GM12878 (cell line): ENCODE results near the gene OR52K2.

Source experiments
- CREM ChIP-seq: IDR thresholded peaks from 2 replicates; pipeline ENCODE4 v1.6.1; 2014; ENCODE audit warnings: antibody characterized with exemption, low read depth
- MXI1 ChIP-seq: fragments of 150-350 bp; IDR thresholded peaks from 2 replicates; pipeline ENCODE4 v1.6.1; 2011; ENCODE audit warnings: low read depth, mild to moderate bottlenecking, inconsistent platforms, low read length, improper control_type of control experiment
- POLR2AphosphoS5 ChIP-seq: IDR thresholded peaks from 2 replicates; pipeline ENCODE4 v1.6.1; 2011; ENCODE audit warnings: mild to moderate bottlenecking, low read length, inconsistent platforms
- TCF7 ChIP-seq: IDR thresholded peaks from 2 replicates; pipeline ENCODE4 v1.6.1; 2014; ENCODE audit warnings: antibody characterized with exemption, borderline replicate concordance
- ZSCAN29 ChIP-seq: fragments of 450-650 bp; IDR thresholded peaks from 2 replicates; pipeline ENCODE4 v1.6.1; 2017; ENCODE audit warnings: mild to moderate bottlenecking, moderate library complexity
- TF ChIP-seq, protein P1 (sequence below): fragments of 450-650 bp; IDR thresholded peaks from 2 replicates; pipeline ENCODE4 v1.6.1; 2017; ENCODE audit warnings: mild to moderate bottlenecking, moderate library complexity
- TF ChIP-seq, protein P2 (sequence below), 3 experiments: IDR thresholded peaks in 2 of 3; conservative IDR thresholded peaks in 1 of 3; 2 replicates each; pipeline ENCODE4 v1.5.1; 2011; ENCODE audit warnings: low read depth in 3 of 3, low read length in 3 of 3, mild to moderate bottlenecking in 3 of 3, control low read depth in 2 of 3, moderate library complexity in 2 of 3, inconsistent platforms in 1 of 3, mixed read lengths in 1 of 3; ENCODE audit not compliant: control insufficient read depth in 2 of 3, insufficient read depth in 1 of 3; ENCODE audit errors: extremely low read depth in 1 of 3

DNA sequence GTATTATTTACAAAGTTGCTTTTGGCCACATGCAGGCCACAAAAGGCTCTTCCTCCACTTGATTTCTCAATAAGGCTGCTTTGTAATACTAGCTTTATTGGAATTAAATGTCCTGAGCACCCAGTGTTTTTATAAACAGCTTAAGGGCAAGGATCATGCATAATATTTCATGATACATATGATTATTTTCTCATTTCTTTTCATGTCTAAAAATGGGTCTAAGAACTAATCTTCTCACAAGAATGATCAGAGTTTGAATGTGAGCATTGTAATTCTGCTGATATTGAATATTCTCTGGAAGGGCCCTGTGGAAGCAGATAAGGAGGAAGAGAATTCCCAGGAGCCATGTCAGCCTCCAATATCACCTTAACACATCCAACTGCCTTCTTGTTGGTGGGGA lies at the start of gene OR52K2:
- TF ChIP-seq POLR2AphosphoS5 (no peak), TCF7 (no peak), ZSCAN29 (no peak), MXI1 (no peak), CREM (no peak)
- TF ChIP-seq, protein P1, sequence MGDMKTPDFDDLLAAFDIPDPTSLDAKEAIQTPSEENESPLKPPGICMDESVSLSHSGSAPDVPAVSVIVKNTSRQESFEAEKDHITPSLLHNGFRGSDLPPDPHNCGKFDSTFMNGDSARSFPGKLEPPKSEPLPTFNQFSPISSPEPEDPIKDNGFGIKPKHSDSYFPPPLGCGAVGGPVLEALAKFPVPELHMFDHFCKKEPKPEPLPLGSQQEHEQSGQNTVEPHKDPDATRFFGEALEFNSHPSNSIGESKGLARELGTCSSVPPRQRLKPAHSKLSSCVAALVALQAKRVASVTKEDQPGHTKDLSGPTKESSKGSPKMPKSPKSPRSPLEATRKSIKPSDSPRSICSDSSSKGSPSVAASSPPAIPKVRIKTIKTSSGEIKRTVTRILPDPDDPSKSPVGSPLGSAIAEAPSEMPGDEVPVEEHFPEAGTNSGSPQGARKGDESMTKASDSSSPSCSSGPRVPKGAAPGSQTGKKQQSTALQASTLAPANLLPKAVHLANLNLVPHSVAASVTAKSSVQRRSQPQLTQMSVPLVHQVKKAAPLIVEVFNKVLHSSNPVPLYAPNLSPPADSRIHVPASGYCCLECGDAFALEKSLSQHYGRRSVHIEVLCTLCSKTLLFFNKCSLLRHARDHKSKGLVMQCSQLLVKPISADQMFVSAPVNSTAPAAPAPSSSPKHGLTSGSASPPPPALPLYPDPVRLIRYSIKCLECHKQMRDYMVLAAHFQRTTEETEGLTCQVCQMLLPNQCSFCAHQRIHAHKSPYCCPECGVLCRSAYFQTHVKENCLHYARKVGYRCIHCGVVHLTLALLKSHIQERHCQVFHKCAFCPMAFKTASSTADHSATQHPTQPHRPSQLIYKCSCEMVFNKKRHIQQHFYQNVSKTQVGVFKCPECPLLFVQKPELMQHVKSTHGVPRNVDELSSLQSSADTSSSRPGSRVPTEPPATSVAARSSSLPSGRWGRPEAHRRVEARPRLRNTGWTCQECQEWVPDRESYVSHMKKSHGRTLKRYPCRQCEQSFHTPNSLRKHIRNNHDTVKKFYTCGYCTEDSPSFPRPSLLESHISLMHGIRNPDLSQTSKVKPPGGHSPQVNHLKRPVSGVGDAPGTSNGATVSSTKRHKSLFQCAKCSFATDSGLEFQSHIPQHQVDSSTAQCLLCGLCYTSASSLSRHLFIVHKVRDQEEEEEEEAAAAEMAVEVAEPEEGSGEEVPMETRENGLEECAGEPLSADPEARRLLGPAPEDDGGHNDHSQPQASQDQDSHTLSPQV = no peak
- TF ChIP-seq, protein P2, sequence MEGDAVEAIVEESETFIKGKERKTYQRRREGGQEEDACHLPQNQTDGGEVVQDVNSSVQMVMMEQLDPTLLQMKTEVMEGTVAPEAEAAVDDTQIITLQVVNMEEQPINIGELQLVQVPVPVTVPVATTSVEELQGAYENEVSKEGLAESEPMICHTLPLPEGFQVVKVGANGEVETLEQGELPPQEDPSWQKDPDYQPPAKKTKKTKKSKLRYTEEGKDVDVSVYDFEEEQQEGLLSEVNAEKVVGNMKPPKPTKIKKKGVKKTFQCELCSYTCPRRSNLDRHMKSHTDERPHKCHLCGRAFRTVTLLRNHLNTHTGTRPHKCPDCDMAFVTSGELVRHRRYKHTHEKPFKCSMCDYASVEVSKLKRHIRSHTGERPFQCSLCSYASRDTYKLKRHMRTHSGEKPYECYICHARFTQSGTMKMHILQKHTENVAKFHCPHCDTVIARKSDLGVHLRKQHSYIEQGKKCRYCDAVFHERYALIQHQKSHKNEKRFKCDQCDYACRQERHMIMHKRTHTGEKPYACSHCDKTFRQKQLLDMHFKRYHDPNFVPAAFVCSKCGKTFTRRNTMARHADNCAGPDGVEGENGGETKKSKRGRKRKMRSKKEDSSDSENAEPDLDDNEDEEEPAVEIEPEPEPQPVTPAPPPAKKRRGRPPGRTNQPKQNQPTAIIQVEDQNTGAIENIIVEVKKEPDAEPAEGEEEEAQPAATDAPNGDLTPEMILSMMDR (IDR thresholded peaks at IDR 0.05 in 2 of 3, conservative IDR thresholded peaks at IDR 0.05 in 1 of 3; ENCODE audit: control insufficient read depth in 2 of 3, extremely low read depth in 1 of 3, insufficient read depth in 1 of 3, low read depth in 3 of 3, low read length in 3 of 3) = no peak
